OCI-LY1 (cell line): Measurements from ENCODE around the gene ALMS1.

Experiments
- CTCF ChIP-seq: fragments of 200-600 bp; sonication (generic), shearing (Covaris generic); IDR thresholded peaks from 2 replicates; pipeline ENCODE4 v1.5.1; 2017; ENCODE audit warnings: mild to moderate bottlenecking, antibody characterized with exemption, low read length, moderate library complexity, mixed read lengths
- EZH2 ChIP-seq: fragments of 200-600 bp; sonication (generic), shearing (Covaris generic); IDR thresholded peaks from 2 replicates; pipeline ENCODE4 v1.8.0; 2017; ENCODE audit warnings: borderline replicate concordance, mixed run types, mild to moderate bottlenecking, antibody characterized with exemption, low read length, moderate library complexity, mixed read lengths

GRCh38 chr2:73426176-73426575, 40.5 kb downstream of the ALMS1 start:
- no peak for TF ChIP-seq EZH2
- no peak for TF ChIP-seq CTCF
